Thyroid gland (tissue), 4 donors: ENCODE data around the gene POLR3E. TPM values are rescaled to one million over a fixed set of nuclear protein-coding genes. Genes with fewer than 3 reads are reported as not detected.

Source experiments
- DNase-seq, 2 donors: peaks; one replicate each; pipeline ENCODE4 v3.0.0-alpha.2; 2019
- H3K27ac ChIP-seq, 3 donors: fragments of 200-600 bp; sonication (generic); 1 replicate in 2 of 3; 2 replicates in 1 of 3; pipeline ENCODE4 v1.5.1; 2016 to 2019; ENCODE audit warnings: mild to moderate bottlenecking in 1 of 3, moderate library complexity in 1 of 3
- H3K27me3 ChIP-seq: fragments of 200-600 bp; sonication (generic); one replicate; pipeline ENCODE4 v1.5.1; 2019
- H3K36me3 ChIP-seq, 2 donors: fragments of 200-600 bp; sonication (generic); one replicate each; pipeline ENCODE4 v1.5.1; 2016 to 2019
- H3K4me1 ChIP-seq, 2 donors: fragments of 200-600 bp; sonication (generic); one replicate each; pipeline ENCODE4 v1.5.1; 2017 to 2019
- H3K4me3 ChIP-seq, 3 donors: fragments of 200-600 bp; sonication (generic); replicated peaks in 1 of 3; 1 replicate in 2 of 3; 2 replicates in 1 of 3; pipeline ENCODE4 v1.5.1; 2016; ENCODE audit warnings: mild to moderate bottlenecking in 1 of 3
- H3K9me3 ChIP-seq: fragments of 200-600 bp; sonication (generic); one replicate; pipeline ENCODE4 v1.5.1; 2017
- POLR2A ChIP-seq, 2 donors: fragments of 450-650 bp; IDR thresholded peaks; one replicate each; pipeline ENCODE4 v1.6.1; 2017; ENCODE audit warnings: antibody characterized with exemption in 2 of 2, mild to moderate bottlenecking in 2 of 2, moderate library complexity in 1 of 2
- WGBS, 2 donors: methylation state at CpG; one replicate each; pipeline ENCODE4 v1.1.5; 2017; 5-methylcytosine and 5-hydroxymethylcytosine counted together
- intact Hi-C: fragments of 100-400 bp; cut with DNase I; formaldehyde crosslinking; loops from one replicate; pipeline ENCODE4 v1.15.1; 2023
- total RNA-seq, 4 donors: library from RNA; depleted of rRNA; stranded (reverse); fragments of >200 nt; gene quantifications; one replicate each; pipeline ENCODE4 v1.2.3, GENCODE V29; 2016
- TF ChIP-seq, protein P1 (sequence below), 6 experiments: fragments of 200-600 bp in 3 of 6; fragments of 450-650 bp in 3 of 6; sonication (generic) in 3 of 6; IDR thresholded peaks; one replicate each; pipeline ENCODE4 v1.5.1; 2016 to 2019; ENCODE audit warnings: antibody characterized with exemption in 6 of 6, mild to moderate bottlenecking in 2 of 6, inconsistent platforms in 1 of 6, moderate library complexity in 1 of 6

POLR3E gene
- total RNA-seq, 4 donors from 2014 or later: 66.7 to 115 (median 82.8) TPM

DNA sequence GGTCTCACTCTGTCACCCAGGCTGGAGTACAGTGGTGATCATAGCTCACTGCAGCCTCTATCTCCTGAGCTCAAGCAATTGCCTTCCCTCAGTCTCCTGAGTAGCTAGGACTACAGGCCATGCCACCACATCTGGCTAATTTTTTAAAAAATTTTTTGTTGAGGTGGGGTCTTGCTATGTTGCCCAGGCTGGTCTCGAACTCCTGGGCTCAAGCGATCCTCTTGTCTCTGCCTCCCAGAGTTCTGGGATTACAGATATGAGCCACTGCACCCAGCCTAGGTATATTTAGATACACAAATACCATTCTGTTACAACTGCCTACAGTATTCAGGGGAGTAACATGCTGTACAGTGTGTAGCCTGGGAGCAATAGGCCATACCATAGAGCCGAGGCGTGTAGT, 14.3 kb downstream of the POLR3E start:
- TF ChIP-seq, protein P1, sequence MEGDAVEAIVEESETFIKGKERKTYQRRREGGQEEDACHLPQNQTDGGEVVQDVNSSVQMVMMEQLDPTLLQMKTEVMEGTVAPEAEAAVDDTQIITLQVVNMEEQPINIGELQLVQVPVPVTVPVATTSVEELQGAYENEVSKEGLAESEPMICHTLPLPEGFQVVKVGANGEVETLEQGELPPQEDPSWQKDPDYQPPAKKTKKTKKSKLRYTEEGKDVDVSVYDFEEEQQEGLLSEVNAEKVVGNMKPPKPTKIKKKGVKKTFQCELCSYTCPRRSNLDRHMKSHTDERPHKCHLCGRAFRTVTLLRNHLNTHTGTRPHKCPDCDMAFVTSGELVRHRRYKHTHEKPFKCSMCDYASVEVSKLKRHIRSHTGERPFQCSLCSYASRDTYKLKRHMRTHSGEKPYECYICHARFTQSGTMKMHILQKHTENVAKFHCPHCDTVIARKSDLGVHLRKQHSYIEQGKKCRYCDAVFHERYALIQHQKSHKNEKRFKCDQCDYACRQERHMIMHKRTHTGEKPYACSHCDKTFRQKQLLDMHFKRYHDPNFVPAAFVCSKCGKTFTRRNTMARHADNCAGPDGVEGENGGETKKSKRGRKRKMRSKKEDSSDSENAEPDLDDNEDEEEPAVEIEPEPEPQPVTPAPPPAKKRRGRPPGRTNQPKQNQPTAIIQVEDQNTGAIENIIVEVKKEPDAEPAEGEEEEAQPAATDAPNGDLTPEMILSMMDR (IDR thresholded peaks at IDR 0.05): no peak
- TF ChIP-seq POLR2A (IDR thresholded peaks at IDR 0.05): no peak
- peaks cover 52 to 68% of the 10 kb centered on the region in 2 donors for H3K36me3 ChIP-seq
- no peak overlapping the region for H3K4me3 ChIP-seq
- no peaks in the 10 kb centered on the region for H3K9me3 ChIP-seq
- WGBS, 2 donors: 97 to 100% methylated on average over 4 of the region's 4 CpGs
- no peak overlapping the region for H3K27ac ChIP-seq
- no peaks in the 10 kb centered on the region for H3K4me1 ChIP-seq
- intact Hi-C loops: no loop called here
- no peak for DNase-seq
- no peaks in the 10 kb centered on the region for H3K27me3 ChIP-seq

DNA sequence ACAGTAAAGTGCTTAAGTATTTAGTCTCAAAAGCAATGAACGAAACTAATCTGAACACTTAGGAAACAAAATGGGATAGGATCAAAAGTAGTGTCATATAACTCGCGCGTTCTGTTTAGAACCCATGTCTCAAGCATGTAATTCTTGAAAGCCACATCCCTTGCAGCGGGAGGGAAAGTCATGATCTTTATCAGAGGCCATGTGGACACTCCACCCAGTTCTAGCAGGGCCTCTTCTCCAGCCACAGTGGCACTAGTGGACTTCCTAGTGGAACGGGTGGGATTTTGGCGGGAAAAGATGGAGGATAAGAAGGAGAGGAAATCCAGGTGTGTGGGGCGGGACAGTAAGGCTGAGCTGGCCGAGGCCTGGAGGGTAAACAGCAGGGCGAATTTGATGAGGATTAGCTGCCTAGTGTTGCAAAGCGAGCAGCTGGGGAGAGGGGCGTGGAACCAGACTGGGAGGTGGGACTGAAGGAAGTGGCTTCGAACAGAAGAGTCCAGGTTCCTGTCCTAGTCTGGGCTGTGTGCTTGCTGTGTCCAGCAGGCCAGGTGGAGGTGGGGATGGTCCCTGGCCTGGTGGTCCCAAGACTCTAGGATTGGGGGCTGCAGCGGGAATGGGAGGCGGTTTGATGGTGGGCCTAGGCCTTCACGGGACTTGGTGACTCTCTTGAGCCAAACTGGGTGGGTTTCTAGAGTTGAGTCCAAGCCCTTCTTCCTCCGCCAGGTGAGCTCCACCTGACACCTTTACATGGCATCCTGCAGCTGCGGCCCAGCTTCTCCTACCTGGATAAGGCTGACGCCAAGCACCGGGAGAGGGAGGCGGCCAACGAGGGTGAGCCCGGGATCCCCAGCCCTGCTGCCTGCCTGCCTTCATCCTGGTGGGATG, 15.9 kb downstream of the POLR3E start:
- Histone ChIP-seq H3K27ac (no peak overlapping the region), H3K36me3 (peaks cover 68 to 69% of the 10 kb centered on the region in 2 donors), H3K9me3 (no peaks in the 10 kb centered on the region), H3K27me3 (no peaks in the 10 kb centered on the region), H3K4me3 (no peak overlapping the region), H3K4me1 (no peaks in the 10 kb centered on the region)
- DNase-seq: no peak
- TF ChIP-seq POLR2A (IDR thresholded peaks at IDR 0.05): no peak
- TF ChIP-seq, protein P1 (IDR thresholded peaks at IDR 0.05): no peak
- 95% methylated on average over 15 to 23 of the region's 23 CpGs for WGBS, 2 donors
- intact Hi-C loops: no loop called here

DNA sequence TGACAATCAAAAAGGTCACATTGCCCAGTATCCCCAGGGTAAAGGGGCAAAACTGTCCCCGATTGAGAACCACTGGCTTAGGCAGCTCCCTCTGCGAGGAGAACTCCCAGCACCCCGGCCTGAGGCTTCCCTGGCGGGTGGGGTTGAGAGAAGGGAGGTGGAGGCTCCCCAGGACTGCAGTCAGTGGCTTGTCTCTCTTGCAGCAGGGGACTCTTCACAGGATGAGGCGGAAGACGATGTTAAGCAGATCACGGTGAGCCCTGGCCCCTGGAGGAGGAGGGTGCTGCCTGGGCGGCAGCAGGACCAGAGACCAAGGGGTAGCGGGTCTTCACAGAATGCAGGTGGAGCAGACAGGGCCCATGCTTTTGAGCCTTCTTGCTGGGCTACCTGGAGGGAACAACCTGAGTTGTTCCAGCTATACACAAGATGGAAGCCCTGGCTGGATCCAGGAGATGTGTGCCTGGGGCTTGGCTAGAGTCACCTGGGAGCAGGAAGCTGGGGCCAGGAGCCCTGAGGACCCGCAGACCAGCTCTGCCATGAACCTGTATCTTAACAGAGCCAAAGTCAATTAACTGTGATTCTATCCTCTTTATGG, 16.8 kb downstream of the POLR3E start:
- DNase-seq: no peak
- intact Hi-C loops: no loop called here
- peaks cover 66 to 72% of the 10 kb centered on the region in 2 donors for H3K36me3 ChIP-seq
- H3K4me3 ChIP-seq: no peak overlapping the region
- no peak for TF ChIP-seq POLR2A (IDR thresholded peaks at IDR 0.05)
- TF ChIP-seq, protein P1 (IDR thresholded peaks at IDR 0.05): no peak
- no peak overlapping the region for H3K27ac ChIP-seq
- H3K27me3 ChIP-seq: no peaks in the 10 kb centered on the region
- H3K4me1 ChIP-seq: no peaks in the 10 kb centered on the region
- no peaks in the 10 kb centered on the region for H3K9me3 ChIP-seq
- 95 to 96% methylated on average over 10 of the region's 10 CpGs for WGBS, 2 donors

DNA sequence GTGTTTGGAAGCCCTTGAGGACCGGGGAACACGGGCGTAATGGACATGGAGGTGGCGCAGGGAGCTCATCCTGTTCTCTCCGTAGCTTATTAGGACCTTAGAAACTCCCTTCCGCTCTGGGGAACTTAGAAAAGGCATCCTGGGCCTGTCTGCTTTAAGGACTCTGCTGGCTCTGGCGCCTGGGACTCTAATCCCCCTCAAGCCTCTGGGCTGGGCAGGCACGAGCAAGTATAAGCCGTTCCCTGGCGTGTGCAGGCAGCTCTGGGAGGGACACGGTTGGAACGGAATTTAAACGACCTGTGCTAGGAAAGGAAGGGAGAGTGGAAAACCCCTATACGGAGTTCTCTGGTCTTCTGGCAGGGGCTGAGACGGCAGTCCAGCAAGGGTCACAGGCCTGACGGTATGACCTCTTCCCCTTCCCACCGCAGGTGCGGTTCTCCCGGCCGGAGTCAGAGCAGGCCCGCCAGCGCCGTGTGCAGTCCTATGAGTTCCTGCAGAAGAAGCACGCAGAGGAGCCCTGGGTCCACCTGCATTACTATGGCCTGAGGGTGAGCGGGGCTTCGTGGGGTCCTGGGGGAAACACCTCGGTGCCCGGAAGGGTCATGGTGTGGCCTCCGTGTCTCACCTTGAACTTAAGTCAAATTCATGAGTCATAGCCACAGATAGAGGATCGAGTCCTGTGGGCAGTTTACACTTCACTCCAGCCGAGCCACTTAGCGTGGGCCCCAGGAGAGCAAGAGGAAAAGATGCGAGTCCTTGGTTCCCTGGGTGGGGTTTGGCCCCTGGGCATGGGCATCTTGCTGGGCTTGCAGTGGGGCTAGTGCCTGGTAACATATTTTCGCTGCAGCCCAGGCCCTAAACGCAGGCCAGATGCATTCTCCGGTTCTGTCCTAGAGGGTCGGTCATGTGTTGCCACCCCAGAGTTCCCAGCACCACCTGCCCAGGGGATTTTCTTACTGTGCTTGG, 17.7 kb downstream of the POLR3E start:
- Histone ChIP-seq H3K27me3 (no peaks in the 10 kb centered on the region), H3K9me3 (no peaks in the 10 kb centered on the region), H3K4me3 (no peak overlapping the region), H3K4me1 (no peaks in the 10 kb centered on the region), H3K27ac (no peak overlapping the region), H3K36me3 (peaks cover 60 to 71% of the 10 kb centered on the region in 2 donors)
- intact Hi-C loops: no loop called here
- TF ChIP-seq, protein P1 (IDR thresholded peaks at IDR 0.05): no peak
- no peak for TF ChIP-seq POLR2A (IDR thresholded peaks at IDR 0.05)
- 91 to 92% methylated on average over 31 of the region's 37 CpGs for WGBS, 2 donors
- no peak for DNase-seq
